Smooth muscle cell of the brain vasculature (primary cell): Measurements from ENCODE around the gene SERPINA4.
"Not testable (repeated sequence)": the region's sequence is repeated elsewhere in the genome, so short reads cannot be mapped to it uniquely, and the experiment has no call there.

Experiments used
- DNase-seq: peaks from one replicate; pipeline ENCODE4 v3.0.0-alpha.2; 2012; ENCODE audit warnings: low read depth, low spot score

Gene SERPINA4

GRCh38 chr14:94591073-94591472, 29.8 kb downstream of the SERPINA4 start:
- no peak for DNase-seq

GRCh38 chr14:94591871-94592270, 30.6 kb downstream of the SERPINA4 start:
- DNase-seq = no peak

- no peak for DNase-seq
These were observed 31.2 kb downstream of the SERPINA4 start for GRCh38 chr14:94592457-94592856.

- no peak for DNase-seq
These were observed 32.1 kb downstream of the SERPINA4 start for GRCh38 chr14:94593376-94593748.

- DNase-seq = no peak
These were observed 32.6 kb downstream of the SERPINA4 start for GRCh38 chr14:94593749-94594431.

GRCh38 chr14:94594441-94594840, 33.2 kb downstream of the SERPINA4 start:
- no peak for DNase-seq

- no peak for DNase-seq
These were observed 34.7 kb downstream of the SERPINA4 start for GRCh38 chr14:94595912-94596311.

- DNase-seq = no peak
These were observed 35.1 kb downstream of the SERPINA4 start for GRCh38 chr14:94596361-94596760.

GRCh38 chr14:94597788-94598187, 36.5 kb downstream of the SERPINA4 start:
- DNase-seq = no peak

GRCh38 chr14:94598506-94598815, 37.2 kb downstream of the SERPINA4 start:
- DNase-seq = no peak

GRCh38 chr14:94598816-94599655, 37.8 kb downstream of the SERPINA4 start:
- DNase-seq = peak; percentile 90

- no peak for DNase-seq
These were observed 38.4 kb downstream of the SERPINA4 start for GRCh38 chr14:94599656-94600004.

GRCh38 chr14:94600148-94600545, 38.9 kb downstream of the SERPINA4 start:
- no peak for DNase-seq

- peak; percentile 75 for DNase-seq
These were observed 40.7 kb downstream of the SERPINA4 start for GRCh38 chr14:94601884-94602391.

- no peak for DNase-seq
These were observed 41.5 kb downstream of the SERPINA4 start for GRCh38 chr14:94602722-94603121.

- no peak for DNase-seq
These were observed 44.1 kb downstream of the SERPINA4 start for GRCh38 chr14:94605361-94605760.

GRCh38 chr14:94608966-94609365, 47.7 kb downstream of the SERPINA4 start:
- not testable (repeated sequence) for DNase-seq

GRCh38 chr14:94611179-94611578, 49.9 kb downstream of the SERPINA4 start:
- DNase-seq = no peak

GRCh38 chr14:94612174-94612573, 50.9 kb downstream of the SERPINA4 start, which contains the start of gene SERPINA3:
SERPINA3 (plus strand) TSS chr14:94612391; CDS start chr14:94614442, 2,051 bp downstream.
- DNase-seq = no peak

GRCh38 chr14:94612580-94613554, 51.6 kb downstream of the SERPINA4 start:
- DNase-seq = no peak

- no peak for DNase-seq
These were observed 52.7 kb downstream of the SERPINA4 start for GRCh38 chr14:94613720-94614644.
